ENCODE data around the gene PCCA.

PCCA gene

GRCh38 chr13:100436099-100436498, 347.2 kb downstream of the PCCA start:
- DNase-seq = no peak

DNA sequence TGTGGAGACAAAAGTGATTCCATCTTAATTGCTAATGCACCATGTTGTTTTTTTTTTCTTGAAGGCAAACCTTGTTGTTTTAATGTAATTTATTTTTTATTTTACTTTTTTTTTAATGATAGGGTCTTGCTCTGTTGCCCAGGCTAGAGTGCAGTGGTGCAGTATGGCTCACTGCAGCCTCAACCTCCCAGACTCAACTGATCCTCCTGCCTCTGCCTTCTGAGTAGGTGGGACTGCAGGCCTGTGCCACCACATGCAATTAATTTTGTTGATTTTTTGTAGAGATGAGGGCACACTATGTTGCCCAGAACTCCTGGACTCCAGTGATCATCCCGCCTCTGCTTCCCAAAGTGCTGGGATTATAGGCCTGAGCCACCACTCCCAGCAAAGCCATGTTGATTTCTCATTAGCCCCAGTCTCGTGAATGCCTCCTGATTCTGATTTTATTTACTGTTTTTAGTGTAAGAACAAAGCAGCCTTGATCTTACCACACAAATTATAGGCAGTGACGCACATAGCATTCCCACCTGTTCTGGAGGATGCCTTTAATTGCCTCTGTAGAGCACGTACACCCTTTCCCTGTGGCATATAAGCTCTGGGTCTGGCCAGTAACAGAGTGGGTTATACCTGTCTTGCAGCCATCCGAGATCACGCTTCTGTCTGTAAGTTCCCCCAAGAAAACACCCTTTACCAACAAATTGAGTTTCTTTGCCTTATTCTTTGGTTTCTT, 349.3 kb downstream of the PCCA start:
- no peak for DNase-seq

- no peak for DNase-seq
These were observed 350.5 kb downstream of the PCCA start for GRCh38 chr13:100439247-100439970.

DNA sequence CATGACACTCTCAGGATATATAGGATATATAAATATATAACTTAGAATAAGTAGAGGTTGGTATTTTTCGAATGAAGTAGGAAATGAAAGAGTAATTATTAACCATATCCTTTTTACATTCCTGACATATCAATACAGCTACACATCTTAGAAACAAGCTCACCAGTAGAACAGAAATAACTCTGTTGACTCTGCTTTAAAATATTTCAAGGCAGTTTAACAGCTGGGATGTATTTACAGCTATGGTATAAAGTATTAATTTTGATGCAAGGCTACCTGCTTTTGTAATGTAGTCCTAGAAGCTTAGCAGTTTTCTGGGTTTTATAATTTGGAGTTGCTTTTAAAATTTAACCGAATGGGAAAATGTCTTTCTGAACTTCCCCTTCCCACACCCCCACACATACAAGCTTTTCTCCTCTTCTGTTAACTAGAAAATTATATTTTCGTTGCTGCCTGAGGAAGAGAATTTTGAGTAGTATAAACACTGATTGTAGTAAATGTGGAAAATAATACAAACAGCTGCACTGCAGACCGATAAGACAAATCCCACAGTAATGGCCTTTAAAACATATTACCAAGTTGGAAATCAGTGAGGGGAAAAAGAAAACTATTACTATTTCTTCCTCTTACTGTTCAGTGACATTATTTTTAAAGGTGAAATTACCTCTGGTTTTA, 352.0 kb downstream of the PCCA start:
- no peak for DNase-seq

GRCh38 chr13:100442095-100442832, 353.4 kb downstream of the PCCA start:
- DNase-seq = no peak

DNA sequence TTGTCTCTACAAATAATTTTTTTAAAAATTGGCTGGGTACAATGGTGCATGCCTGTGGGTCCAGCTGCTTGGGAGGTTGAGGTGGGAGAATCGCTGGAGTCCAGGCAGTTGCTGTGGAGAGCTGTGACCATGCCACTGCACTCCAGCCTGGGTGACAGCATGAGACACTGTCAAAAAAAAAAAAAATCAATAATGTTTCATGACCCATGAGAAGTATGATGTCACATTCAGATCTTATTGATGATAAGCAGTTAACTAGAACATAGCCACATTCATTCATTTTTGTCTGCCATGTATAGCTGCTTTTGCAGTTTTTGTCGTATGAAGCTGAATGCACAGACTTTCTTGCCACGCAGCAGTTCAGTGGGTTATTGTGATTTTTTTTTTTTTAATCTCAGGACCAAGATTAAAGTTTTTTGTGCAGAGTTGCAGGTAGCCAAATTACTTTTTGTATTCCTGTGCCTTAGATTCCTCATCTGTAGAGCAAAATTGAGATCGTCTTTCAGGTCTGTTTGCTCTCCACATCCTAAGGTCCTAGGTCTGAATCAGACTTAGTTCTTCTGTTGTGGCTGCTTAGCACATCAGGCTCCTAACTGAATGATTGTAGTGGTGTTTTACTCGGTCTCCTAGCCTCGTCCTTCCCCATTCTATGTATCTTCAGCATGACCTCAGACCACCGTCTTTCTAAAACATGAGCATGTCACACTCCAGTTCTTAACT, 354.5 kb downstream of the PCCA start:
- no peak for DNase-seq

GRCh38 chr13:100443998-100444328, 355.1 kb downstream of the PCCA start:
- DNase-seq = no peak

- no peak for DNase-seq
These were observed 358.9 kb downstream of the PCCA start for GRCh38 chr13:100447831-100448230.

- no peak for DNase-seq
These were observed 363.0 kb downstream of the PCCA start for GRCh38 chr13:100451923-100452322.

DNA sequence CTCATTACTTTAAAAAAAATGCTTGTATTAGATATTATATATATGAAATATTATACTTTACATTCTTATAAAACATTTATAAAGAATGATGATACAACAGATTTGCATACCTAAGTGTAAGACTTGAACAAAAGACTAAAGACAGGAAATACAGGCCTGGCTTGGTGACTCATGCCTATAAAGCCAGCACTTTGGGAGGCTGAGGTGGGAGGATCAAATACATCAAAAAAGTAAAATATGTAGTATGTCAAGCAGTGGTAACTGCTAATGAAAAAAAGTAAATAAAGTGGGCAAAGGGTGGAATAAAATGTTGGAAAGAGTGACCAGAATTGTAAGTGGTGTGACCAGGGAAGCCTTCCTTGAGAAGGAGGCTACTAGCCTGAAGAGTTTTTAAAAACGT, 366.0 kb downstream of the PCCA start:
- DNase-seq = no peak

DNA sequence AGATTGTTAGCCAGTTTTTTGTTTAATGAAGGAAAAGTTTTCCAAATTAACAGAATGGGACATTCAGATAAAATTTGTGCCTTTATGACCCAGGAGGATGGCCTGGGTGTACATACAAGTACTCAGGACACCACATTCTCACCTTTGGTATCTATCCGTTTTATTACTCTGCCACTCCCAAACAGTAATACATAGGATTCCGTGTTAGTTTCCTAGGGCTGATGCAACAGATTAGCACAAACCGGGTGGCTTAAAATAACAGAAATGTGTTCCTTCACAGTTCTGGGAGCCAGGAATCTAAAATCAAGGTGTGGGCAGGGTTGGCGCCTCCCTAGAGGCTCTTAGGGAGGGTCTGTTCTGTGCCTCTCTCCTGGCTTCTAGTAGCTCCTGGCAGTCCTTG, 369.8 kb downstream of the PCCA start:
- no peak for DNase-seq

- no peak for DNase-seq
These were observed 370.9 kb downstream of the PCCA start for GRCh38 chr13:100459747-100460146.

DNA sequence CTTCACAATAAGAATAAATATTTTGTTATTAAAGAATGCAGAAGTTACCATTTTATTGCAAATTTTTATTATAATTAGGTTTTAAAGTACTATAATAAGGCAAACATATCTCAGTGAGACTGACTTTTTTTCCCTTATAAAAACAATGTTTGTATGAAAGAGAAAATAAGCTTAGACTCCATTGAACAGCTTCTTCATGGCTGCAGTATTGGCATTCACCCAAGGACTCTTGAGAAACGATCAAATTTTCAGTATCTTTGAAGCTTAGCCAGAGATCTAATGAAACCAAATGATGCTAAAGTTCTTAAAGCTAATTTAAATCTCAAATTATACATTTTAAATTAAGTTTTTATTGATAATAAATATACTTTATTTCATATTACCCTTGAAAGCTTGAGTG, 371.4 kb downstream of the PCCA start:
- no peak for DNase-seq

GRCh38 chr13:100460791-100461190, 371.9 kb downstream of the PCCA start:
- no peak for DNase-seq

- DNase-seq = no peak
These were observed 372.6 kb downstream of the PCCA start for GRCh38 chr13:100461309-100462030.

DNA sequence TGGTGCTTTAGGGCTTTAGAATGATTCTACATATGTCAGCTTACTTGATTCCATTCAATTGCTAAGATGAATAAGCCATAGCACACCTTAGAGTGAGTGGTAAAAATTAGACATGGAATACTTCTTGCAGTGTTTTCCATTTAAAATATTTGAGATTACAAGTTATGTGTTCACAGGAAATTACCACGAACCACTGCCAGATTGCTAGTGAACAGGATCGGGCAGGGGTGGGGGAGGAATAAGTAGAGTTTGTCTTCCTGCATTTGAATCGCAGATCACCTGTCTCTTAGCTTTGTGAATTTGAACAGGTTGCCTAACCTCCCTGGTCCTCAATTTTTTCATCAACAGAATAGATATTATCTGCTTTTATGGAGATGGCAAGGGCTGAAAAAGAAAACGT, 375.1 kb downstream of the PCCA start:
- DNase-seq = no peak

DNA sequence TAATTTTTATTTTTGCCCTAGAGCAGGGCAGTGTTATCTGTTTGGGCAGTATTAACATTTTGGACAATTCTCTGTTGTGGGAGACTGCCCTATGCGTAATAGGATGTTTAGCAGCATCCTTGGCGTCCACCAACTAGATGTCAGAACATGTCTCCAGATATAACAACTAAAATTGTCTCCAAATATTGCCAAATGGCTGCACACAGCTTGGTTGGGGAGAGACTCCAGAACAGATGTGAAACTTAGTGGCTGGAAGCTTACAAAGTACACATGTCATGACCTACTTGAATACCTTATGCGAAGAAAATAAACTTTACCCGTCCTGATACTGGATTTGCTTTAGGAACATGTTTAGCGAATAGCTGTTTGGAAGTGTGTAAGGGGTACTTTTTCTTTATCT, 376.7 kb downstream of the PCCA start:
- no peak for DNase-seq

DNA sequence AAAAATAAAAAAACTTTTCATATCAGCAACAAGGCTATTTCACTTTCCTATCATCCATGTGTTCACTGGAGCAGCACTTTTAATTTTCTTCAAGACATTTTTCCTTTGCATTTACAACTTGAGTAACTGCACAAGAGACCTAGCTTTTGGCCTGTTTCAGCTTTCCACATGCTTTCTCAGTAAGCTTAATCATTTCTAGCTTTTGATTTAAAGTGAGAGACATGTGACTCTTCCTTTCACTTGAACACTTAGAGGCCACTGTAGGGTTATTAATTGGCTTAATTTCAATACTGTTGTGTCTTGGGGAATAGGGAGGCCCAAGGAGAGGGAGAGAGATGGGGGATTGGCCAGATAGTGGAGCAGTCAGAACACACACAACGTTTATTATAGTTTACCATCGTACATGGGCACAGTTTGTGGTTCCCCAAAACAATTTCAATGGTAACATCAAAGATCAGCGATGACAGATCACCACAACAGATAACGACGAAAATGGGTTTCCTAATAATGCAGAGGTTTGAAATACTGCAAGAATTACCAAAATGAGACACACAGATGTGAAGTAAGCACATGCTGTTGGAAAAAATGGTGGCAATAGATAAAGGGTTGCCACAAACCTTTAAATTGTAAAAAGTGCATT, 382.1 kb downstream of the PCCA start:
- no peak for DNase-seq

- no peak for DNase-seq
These were observed 384.2 kb downstream of the PCCA start for GRCh38 chr13:100473087-100473486.

GRCh38 chr13:100473501-100474044, 384.7 kb downstream of the PCCA start:
- DNase-seq = no peak

DNA sequence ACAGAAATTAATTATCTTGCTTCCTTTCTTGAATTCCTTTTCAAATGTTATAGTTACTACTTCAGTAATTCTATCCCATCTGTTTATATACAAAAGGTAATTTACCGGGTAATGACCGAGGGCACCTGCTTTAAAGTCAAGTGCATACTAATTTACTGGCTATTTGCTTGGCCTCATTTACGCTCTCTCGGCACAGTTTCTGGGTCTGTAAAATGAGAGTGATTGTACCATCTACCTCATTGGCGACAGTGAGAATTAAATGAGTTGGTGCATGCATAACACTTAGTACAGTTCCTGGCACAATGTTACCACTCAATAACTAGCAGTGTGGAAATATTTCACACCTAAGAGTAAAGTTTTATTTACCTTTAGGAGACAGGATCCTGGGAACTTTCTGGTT, 388.1 kb downstream of the PCCA start:
- DNase-seq = no peak

Data from GDM1 (cell line).